ENCODE results near the gene SNX21.
"Not testable (repeated sequence)": the region's sequence is repeated elsewhere in the genome, so short reads cannot be mapped to it uniquely, and the experiment has no call there.

Gene SNX21

DNA sequence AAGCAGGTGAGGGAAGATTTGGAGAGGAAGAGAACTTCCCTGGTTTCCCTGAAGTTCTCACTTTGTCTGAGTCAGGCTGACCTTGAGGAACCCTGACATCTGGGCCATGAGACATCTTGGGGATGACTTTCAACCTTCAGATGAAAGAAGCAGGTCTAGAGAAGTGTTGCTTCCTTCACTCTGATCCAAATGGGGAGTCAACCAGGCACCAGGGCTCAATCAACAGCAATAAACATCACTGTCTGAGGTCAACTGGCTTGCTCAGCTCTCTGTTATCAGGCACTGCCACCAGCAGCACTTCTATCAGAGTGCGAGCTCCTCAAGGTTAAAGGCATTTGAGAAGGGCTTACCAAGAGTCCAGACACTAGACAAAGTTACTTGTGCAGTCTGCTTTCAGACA lies 17.3 kb downstream of the SNX21 start:
- no peak for DNase-seq (ENCODE audit: low read depth)

DNA sequence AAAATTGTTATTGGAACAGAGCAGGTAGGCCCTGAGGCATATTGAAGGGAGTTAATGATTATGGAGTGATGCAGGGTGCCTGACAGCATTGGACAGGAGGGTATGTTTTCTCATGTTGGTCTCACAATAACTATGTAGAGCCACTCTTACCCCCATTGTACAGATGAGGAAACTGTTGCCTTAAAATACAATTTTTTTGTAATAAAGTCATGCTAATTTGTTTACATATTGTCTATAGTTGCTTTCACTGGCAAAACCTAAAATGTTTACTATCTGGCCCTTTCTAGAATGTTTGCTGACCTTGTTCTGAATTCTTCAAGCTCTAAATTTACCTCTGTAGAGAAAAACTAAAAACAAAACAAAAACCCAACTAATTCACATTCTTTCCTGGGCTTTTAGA lies 17.9 kb downstream of the SNX21 start:
- no peak for DNase-seq (ENCODE audit: low read depth)

DNA sequence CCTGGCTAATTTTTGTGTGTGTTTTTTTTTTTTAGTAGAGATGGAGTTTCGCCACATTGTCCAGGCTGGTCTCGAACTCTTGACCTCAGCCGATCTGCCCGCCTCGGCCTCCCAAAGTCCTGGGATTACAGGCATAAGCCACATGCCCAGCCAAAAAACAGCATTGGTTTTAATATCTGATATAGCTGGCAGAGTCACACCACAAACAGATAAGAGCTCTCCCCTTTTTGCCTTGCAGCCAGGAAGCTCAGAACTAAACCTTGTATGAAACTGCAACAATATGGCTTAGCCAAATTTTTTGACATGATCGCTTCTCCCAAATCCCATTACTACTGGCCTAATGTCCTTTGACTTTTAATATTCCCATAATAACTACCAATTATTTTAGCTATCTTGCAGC lies 18.7 kb downstream of the SNX21 start:
- no peak for DNase-seq (ENCODE audit: low read depth)

DNA sequence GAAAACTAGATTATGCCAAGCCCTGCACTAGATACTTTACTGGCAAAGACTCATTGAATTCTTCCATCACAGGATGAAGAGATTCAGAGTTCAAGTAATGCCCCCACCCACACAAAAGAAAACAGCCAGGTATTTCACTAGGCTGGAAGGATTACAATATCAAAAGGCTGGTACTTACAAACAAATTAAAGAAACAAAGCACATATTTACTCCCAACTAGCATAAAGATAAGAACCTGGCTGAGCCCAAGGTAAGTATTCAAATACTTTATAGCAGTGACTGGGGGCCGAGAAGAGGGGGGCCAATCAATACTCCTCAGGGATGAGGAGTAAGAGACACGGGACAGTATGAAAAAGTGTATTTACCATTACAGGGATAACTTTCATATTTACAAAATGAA lies 19.9 kb downstream of the SNX21 start:
- DNase-seq (ENCODE audit: low read depth): no peak

DNA sequence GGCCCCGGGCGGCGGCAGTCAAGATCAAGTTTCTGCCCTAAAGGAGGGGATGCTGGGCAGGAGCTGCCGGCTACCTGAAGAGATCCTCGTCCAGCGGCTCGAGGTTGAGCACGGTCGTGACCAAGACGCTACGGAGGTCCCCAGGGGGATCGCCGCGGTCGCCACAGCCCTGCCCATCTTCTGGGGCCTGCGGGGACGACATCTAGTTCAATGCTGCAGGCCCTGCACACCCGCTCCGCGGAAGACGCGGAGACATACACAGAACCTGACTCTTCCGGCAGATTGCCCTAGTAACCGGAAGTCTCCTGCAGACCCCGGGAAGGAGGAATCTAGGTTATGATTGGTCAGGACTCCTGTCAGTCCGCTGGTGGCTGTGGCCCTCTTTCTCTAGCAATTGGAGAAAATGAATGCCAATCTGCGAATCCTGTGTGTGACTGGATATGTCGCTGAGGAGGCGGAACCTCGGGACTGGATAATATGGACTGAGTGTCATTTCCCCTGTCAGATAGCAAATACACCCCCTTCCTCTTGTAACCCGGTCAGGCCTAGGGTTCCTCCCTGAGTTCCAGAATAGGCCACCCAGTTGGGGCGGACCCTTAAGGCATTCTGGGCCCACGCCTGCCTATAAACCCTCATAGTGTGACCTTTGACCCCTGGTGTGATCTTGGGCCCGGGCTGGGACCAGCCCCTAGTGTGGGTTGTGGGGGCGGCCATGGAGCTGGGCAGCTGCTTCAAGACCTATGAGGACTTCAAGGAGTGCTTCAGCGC lies 23.7 kb downstream of the SNX21 start, which contains the start of the genes ACOT8 and ZSWIM3:
Gene ACOT8 (minus strand): TSS at position 279 of the 768 bp plus-strand sequence. CDS start 77 bp downstream, at position 202.
Gene ZSWIM3 (plus strand): TSS at position 501 of the 768 bp plus-strand sequence. CDS start 212 bp downstream, at position 713.
- DNase-seq (ENCODE audit: low read depth): peak; percentile 100

DNA sequence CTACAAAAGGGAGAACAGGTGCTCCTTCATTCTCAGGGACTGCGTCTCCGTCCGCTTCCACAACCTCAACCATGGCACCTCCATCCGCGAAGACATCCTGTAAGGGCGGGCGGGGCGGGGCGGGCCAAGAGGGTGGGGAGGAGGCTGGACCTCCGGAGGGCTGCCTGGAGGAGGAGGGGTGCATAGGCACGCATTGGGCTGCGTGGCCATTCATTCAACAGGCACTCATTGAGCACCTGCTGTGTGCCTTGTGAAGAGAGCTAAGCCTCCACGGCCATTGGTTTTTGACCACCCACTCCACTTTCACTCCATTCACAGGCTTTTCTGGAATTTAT lies 24.2 kb downstream of the SNX21 start:
- no peak for DNase-seq (ENCODE audit: low read depth)

DNA sequence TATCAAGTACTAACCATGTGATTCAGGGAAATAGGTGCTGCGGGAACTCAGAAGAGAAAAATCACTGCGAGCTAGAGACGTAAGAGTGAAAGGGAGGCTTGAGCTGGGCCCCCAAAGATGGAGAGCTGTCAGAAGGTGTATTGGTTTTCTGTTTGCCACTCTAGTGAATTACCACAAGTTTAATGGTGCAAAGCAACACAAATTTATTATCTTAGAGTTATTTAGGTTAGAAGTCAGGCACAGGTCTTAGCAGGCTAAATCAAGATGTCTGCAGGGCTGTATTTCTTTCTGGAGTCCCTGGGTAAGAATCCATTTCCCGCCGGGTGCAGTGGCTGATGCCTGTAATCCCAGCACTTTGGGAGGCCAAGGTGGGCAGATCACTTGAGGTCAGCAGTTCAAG lies 26.3 kb downstream of the SNX21 start:
- DNase-seq (ENCODE audit: low read depth): no peak

DNA sequence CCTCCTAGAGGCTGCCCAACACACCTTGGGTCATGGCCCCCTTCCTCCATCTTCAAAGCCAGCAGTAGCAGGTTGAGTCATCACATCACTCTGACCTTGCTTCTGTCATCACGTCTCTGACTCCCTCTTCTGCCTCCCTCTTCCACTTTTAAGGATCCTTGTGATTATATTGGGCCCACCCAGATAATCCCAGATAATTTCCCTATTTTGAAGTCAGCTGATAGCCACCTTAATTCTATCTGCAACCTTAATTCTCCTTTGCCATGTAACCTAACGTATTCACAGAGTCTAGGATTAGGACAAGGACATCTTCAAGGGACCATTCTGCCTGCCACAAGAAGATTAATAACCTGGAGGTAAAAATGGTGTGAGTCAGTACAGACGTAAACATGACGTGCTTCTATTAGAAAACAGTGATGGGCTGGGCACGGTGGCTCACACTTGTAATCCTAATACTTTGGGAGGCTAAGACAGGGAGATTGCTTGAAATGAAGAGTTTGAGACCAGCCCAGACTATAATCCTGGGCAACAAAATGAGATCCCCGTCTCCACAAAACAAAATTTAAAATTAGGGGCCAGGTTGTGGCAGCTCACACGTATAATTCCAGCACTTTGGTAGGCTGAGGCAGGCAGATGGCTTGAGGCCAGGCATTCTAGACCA lies 27.1 kb downstream of the SNX21 start:
- DNase-seq (ENCODE audit: low read depth): no peak

DNA sequence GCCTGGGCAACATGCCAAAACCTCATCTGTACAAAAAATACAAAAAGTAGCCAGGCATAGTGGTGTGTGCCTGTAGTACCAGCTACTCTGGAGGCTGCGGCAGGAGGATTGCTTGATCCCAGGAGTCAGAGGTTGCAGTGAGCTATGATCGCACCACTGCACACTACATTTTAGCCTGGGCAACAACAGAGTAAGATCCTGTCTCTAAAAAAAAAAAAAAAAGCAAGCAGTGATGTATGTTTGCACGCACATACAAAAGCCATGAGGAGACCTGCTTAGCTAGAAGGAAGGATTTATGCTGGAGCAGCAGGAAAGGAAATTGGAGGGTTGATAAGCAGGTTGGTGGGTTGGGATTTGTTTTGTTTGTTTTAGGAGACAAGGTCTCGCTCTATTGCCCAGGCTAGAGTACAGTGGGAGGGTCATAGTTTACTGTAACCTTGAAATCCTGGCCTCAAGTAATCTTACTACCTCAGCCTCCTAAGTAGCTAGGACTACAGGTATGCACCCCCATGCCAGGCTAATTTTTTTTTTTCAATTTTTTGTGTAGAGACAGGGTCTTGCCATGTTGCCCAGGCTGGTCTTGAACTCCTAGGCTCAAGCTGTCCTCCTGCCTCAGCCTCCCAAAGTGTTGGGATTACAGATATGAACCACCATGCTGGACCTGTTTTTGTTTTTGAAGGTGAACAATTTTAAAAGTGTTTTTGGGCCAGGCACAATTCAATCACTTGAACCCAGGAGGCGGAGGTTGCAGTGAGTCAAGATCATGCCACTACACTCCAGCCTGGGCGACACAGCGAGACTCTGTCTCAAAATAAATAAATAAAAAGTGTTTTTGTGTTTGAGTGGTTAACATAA lies 27.8 kb downstream of the SNX21 start:
- DNase-seq (ENCODE audit: low read depth): no peak

DNA sequence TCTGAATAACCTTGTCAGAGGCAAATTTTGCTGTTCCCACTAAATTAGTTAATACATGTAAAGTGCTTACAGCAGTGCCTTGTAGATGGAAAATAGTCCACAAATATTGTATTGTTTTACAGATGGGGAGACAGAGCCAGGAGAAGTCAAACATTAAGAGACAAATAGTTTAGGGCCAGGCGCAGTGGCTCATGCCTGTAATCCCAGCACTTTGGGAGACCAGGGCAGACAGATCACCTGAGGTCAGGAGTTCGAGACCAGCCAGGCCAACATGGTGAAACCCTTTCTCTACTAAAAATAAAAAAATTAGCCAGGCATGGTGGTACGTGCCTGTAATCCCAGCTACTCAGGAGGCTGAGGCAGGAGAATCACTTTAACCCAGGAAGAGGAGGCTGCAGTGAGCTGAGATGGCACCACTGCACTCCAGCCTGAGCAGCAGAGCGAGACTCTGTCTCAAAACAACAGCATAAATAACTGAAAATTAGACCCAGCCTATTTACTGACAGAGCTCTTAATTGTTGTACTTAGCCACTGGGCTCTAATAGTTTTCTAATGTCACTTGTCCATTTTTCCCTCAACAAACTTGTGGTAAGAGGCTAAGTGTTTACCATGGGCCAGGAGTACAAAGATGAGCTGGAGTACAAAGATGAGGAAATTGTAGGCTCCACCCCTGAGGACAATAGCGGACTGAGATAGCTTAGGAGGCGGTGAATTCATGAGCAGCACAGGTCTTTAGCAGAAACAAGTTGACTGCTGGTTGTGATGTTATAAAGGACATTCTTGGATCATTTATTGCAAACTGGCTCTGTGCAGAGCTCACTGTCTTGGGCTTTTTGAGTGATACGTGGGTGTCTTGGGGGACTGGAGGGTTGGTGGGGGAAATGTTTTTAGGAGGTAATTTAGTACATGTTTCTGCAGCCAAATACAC lies 30.2 kb downstream of the SNX21 start:
- no peak for DNase-seq (ENCODE audit: low read depth)

DNA sequence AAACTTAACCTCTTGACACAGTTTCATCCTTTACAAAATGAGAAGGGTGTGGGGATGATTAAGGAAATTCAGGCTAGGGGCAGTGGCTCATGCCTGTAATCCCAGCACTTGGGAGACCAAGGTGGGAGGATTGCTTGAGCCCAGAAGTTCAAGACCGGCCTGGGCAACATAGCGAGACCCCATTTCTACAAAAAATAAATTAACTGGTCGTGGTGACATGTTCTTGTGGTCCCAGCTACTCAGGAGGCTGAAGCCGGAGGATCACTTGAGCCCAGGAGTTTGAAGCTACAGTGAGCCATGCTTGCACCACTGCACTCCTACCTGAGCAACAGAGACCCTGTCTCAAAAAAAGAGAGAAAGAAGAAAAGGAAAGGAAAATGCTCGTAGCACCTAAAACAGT lies 32.9 kb downstream of the SNX21 start:
- DNase-seq (ENCODE audit: low read depth): no peak

DNA sequence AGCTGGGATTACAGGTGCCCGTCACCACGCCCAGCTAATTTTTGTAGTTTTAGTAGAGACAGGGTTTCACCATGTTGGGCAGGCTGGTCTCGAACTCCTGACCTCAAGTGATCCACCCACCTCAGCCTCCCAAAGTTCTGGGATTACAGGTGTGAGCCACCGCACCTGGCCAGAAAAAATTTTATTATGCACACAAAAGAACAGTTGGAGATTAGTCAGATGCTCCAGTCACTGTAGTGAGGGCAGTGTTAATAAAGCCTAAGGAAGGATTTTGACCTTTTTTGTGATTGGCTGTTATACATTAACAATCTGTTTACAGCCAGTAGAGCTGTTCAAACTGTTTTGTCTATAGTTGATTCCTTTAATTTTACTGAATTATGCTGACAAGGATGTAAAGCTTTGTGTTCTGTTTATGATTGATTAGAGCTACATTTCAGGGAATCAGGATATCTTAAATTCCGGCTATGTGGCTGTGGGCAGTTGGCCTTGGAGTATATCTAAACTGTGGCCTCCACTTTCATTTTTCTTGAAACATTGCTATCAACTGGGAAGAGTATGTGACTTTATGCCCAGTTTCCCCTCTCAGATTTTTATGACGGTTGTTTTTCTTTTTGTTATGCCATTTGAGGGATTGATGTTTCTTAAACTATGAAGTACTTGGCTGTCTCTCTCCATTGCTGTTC lies 33.7 kb downstream of the SNX21 start:
- no peak for DNase-seq (ENCODE audit: low read depth)

DNA sequence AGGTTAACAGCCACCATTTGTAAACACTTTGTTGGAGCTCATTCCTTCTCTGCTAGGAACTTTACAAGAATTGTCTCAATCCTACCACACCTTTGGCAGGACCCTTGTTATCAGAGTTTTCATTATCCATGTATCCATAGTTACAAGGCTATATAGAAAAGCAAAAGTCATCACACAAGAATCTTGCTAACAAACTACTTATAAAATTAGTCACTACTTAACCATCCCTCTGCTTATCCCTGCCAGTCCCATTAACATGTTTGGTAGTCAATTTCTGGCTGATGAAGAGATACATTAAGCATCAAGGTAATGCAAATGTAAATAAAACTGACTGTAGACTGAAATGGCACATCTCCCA lies 34.2 kb downstream of the SNX21 start:
- no peak for DNase-seq (ENCODE audit: low read depth)

DNA sequence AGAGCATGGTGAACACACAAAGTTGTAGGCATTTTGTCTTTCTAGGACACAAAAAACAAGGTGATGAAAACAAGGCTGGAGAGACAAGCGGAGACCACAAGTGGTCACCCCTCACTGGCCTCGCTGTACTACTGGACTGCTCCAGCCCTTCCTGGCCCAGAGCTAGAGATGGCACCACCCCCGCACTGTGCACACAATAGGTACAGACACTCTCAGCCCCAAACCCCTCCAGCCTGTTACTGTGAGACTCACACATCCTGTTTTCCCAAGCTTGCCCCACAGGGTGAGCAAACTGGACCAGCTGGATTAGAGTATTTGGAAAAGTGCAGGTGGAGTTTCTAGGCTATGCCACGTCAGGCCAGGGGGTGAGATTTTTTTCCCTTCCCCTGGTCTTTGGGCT lies 39.0 kb downstream of the SNX21 start:
- DNase-seq (ENCODE audit: low read depth): no peak

DNA sequence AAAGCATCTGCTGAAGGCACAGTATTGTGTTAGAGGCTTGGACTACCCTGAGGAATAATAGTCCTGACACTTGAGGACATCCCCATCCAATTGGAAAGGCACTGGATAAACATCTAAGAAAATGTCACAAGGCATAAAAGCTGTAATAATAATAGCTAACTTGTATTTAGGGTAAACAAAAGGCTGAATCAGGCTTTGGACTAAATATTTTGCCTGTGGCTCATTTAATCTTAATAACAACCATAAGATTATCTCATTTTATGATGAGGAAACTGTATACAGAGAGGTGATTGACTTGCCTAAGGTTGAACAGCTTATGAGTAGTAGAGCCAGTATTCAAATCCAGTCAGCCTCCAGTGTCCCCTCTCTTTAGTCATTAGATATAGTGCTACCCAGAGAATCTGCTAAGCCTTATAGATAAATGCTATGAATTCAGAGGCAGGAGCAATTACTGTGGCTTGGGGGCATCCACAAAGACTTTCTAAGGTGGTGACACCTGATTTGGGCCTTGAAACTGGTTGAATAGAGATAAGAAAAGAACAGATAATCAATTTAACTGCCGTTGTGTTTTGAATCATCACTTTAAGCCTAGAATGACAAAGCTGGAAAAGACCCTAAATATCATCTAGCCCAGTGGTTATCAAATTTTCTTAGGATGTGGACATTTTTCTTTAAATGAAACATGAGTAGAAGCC lies 40.0 kb downstream of the SNX21 start:
- DNase-seq (ENCODE audit: low read depth): no peak

DNA sequence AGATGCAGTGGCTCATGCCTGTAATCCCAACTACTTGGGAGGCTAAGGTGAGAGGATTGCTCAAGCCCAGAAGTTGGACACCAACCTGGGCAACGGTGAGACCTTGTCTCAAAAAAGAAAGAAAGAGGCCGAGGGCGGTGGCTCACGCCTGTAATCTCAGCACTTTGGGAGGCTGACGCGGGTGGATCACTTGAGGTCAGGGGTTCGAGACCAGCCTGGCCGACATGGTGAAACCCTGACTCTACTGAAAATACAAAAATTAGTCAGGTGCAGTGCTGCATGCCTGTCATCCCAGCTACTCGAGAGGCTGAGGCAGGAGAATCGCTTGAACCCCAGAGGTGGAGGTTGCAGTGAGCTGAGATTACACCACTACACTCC lies 40.5 kb downstream of the SNX21 start:
- DNase-seq (ENCODE audit: low read depth): not testable (repeated sequence)

DNA sequence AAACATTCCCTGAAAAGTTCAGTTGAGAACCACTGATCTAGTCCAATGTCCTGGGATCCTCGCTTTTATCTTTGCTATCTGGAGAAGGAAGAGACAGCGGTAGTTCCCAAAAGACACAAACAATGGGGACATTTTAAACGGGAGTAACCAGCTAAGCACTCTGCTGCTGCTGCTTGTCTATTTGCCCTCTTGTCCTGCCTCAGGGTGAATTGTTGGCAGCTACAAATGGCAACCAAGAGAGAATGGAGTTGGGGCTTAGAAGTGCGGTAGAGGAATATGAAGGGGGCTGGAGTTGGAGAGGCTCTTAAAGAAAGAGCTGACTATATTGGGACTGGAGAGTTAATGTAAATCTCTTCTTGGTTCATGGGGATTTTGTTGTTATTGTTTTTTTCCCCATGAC lies 41.0 kb downstream of the SNX21 start:
- no peak for DNase-seq (ENCODE audit: low read depth)

DNA sequence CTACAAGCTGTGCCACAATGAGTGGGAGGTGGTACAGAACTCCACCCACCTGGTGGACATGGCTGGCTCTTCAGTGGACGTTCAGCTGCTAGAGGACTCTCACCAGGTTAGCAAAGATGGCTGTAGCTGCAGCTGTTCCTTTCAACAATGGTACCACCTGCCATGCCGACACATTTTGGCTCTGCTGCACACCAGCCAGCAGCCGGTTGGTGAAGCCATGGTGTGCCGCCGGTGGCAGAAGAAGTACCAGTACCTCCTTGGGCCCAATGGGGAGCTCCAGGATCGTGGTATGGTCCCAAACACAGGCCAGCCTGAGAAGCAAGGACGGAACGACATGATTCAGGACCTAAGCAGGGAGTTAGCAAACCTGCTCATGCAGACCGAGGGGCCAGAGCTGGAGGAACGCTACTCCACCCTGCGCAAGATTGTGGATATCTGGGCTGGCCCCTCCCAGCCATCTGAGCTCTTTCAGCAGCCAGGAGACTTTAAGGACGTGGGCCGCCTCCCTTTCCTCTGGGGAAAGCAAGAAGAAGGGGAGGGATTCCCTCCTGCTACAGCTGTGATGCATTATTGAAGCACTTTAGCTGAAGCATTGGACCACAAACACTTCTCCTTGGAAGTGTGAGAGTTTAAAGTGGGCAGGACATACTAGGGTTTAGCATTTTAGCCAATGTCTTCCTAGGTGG lies 44.6 kb downstream of the SNX21 start:
- DNase-seq (ENCODE audit: low read depth): no peak

DNA sequence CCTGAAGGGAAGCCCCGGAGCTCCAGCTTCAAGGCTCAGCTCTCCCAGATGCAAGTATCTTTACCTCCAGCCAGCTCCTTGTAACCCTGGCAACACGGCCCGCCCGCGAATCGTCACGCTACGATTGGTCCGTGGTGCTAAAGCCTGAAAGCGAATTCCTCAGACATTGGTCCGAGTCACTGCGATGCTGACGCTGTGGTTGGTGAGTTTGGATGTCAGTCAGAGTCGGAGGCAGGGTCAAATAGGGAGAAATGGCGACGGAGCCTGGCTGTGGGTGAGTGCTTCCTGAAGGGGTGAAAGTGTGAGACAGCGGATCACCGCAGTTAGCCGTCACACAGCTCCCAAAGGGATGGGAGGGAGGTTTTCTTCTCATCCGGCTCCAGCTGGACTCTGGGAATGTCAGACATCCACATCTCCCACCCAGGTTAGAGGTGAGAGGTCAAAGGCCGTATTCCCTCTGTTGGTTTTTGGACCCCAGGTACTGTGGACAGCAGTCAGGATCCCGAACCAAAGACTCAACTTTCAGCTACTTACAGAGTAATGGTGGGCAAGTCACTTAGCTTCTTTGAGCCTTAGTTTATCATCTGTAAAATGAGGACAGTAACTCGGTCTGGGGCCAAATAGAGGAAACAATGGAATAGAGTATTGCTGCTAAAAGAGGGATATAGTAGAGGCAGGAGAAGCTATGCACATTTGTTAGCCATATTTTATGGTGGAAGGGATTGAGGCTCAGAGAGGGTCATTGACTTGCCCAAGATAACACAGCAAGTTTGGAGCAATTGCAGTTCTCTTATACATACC lies 47.6 kb downstream of the SNX21 start, which contains the start of gene ZSWIM1:
Gene ZSWIM1 (plus strand): TSS at position 240 of the 801 bp plus-strand sequence. CDS start 1,366 bp downstream, outside the sequence.
- DNase-seq (ENCODE audit: low read depth): peak; percentile 99

Data from GM04504 (cell line).